ENCODE measurements around the gene MFSD6L. TPM values are rescaled to one million over a fixed set of nuclear protein-coding genes. Genes with fewer than 3 reads are reported as not detected.

Gene MFSD6L
- total and polyA plus RNA-seq, 10 of the 15 experiments (the other 5 are each of a cell fraction or from before 2014, with no cell fraction given), result 0.39 to 3.1 (median 1.1) TPM

- intact Hi-C loops (cut with micrococcal nuclease; ENCODE audit: unreplicated experiment) (no loop called here), in situ Hi-C loops (cut with MboI) (no loop called here)
- Histone ChIP-seq H2AFZ (ENCODE audit: control insufficient read depth, low read depth, low read length) (no peak overlapping the region), H4K20me1 (ENCODE audit: control insufficient read depth, insufficient read depth) (no peaks in the 10 kb centered on the region), H3K27me3 (replicated peaks in 1 of 2; ENCODE audit: control insufficient read depth in 2 of 2, insufficient read depth in 2 of 2, low read length in 1 of 2) (no peaks in the 10 kb centered on the region), H3K9ac (ENCODE audit: control insufficient read depth, insufficient read depth, low read length) (no peak overlapping the region), H3K4me2 (ENCODE audit: control insufficient read depth, insufficient read depth) (no peak overlapping the region), H3K4me1 (ENCODE audit: control insufficient read depth, insufficient read depth, low read length) (peaks cover 42% of the 10 kb centered on the region), H3K36me3 (ENCODE audit: control insufficient read depth in 2 of 2, insufficient read depth in 2 of 2, low read length in 1 of 2) (peaks cover 32 to 74% of the 10 kb centered on the region in 2 experiments), H3K27ac (ENCODE audit: control insufficient read depth, insufficient read depth) (peak overlapping the region; percentile 42), H3K9me3 (replicated peaks; ENCODE audit: control insufficient read depth, insufficient read depth, low read length) (peaks cover 7% of the 10 kb centered on the region; the same call in 1 of the 3 replicates), H3K4me3 (no peak overlapping the region), H3K79me2 (ENCODE audit: control insufficient read depth, insufficient read depth, low read length) (peaks cover 58% of the 10 kb centered on the region)
- ChIA-PET SMC1A (ENCODE audit: uncharacterized antibody, unreplicated experiment) (interaction anchor here (1.0 to 1.7 kb wide), 2 partner anchors 23 to 45 kb away, joined by 4 to 5 read pairs; no protein-coding TSS in a partner anchor), RAD21 (ENCODE audit: unreplicated experiment) (interaction anchor here (4.3 kb wide), 1 partner anchor 48 kb away, joined by 16 read pairs; no protein-coding TSS in a partner anchor), POLR2A (interaction anchor here (0.6 to 1.7 kb wide), 3 partner anchors 21 to 690 kb away, joined by 3 to 8 read pairs (median 7); partner anchors contain the start of gene PIK3R6), CTCF (interaction anchor here (1.3 kb wide), 1 partner anchor 39 kb away, joined by 3 read pairs; no protein-coding TSS in a partner anchor)
- BruUV-seq (replicated peaks), result no TSS peak
- FAIRE-seq (peak; percentile 13), DNase-seq (ENCODE audit: low read depth, low spot score) (no peak), ATAC-seq (peak; percentile 65)
- TF ChIP-seq POLR2AphosphoS2 (IDR thresholded peaks at IDR 0.05; ENCODE audit: low read depth, low read length), result 0 out of 2 replicates have a peak, but pooled peaks have one; percentile 42
- TF ChIP-seq CREM (IDR thresholded peaks at IDR 0.05; ENCODE audit: low read depth), result no peak
- TF ChIP-seq ATF7 (IDR thresholded peaks at IDR 0.05; ENCODE audit: low read depth), result no peak
- no peak for TF ChIP-seq ATF2 (IDR thresholded peaks at IDR 0.05; ENCODE audit: low read length)
- TF ChIP-seq TARDBP (IDR thresholded peaks at IDR 0.05; ENCODE audit: borderline replicate concordance), result no peak
- peak; percentile 69 for TF ChIP-seq SIX5 (IDR thresholded peaks at IDR 0.05; ENCODE audit: low read depth, low read length, severe bottlenecking)
- TF ChIP-seq KAT2A (conservative IDR thresholded peaks at IDR 0.05; ENCODE audit: control insufficient read depth, low read depth, low read length), result no peak
- TF ChIP-seq RAD51 (IDR thresholded peaks at IDR 0.05), result peak; percentile 60
- no peak for TF ChIP-seq SRF (IDR thresholded peaks at IDR 0.05; ENCODE audit: low read depth in 2 of 2, low read length in 2 of 2)
- TF ChIP-seq IRF5 (IDR thresholded peaks at IDR 0.05; ENCODE audit: borderline replicate concordance), result no peak
- peak; percentile 85 for TF ChIP-seq NFYB (IDR thresholded peaks at IDR 0.05; ENCODE audit: insufficient read depth, low read depth, low read length)
- TF ChIP-seq MYC (IDR thresholded peaks at IDR 0.05; ENCODE audit: insufficient read depth, insufficient read length, insufficient replicate concordance, low read length, severe bottlenecking), result no peak
- no peak for TF ChIP-seq HDAC6 (IDR thresholded peaks at IDR 0.05; ENCODE audit: unreplicated experiment)
- peak; percentile 43; the same call in 1 of the 2 replicates for TF ChIP-seq POLR2AphosphoS5 (IDR thresholded peaks at IDR 0.05; ENCODE audit: low read length)
- TF ChIP-seq HCFC1 (IDR thresholded peaks at IDR 0.05; ENCODE audit: low read length), result peak; percentile 69
- TF ChIP-seq MTA3 (IDR thresholded peaks at IDR 0.05; ENCODE audit: borderline replicate concordance, low read length), result no peak
- TF ChIP-seq, protein P1, sequence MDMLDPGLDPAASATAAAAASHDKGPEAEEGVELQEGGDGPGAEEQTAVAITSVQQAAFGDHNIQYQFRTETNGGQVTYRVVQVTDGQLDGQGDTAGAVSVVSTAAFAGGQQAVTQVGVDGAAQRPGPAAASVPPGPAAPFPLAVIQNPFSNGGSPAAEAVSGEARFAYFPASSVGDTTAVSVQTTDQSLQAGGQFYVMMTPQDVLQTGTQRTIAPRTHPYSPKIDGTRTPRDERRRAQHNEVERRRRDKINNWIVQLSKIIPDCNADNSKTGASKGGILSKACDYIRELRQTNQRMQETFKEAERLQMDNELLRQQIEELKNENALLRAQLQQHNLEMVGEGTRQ (IDR thresholded peaks at IDR 0.05; ENCODE audit: borderline replicate concordance, low read depth, low read length), result peak; percentile 47; the same call in 1 of the 2 replicates
- 0 out of 2 replicates have a peak, but pooled peaks have one; percentile 26 for TF ChIP-seq IKZF1 (conservative IDR thresholded peaks at IDR 0.05)
- no peak for TF ChIP-seq EED (IDR thresholded peaks at IDR 0.05; ENCODE audit: low read depth)
- TF ChIP-seq BACH1 (IDR thresholded peaks at IDR 0.05; ENCODE audit: borderline replicate concordance), result no peak
- TF ChIP-seq CBX3 (IDR thresholded peaks at IDR 0.05; ENCODE audit: borderline replicate concordance, low read depth), result no peak
- TF ChIP-seq WRNIP1 (IDR thresholded peaks at IDR 0.05; ENCODE audit: borderline replicate concordance, low read depth, low read length), result no peak
- TF ChIP-seq, protein P2, sequence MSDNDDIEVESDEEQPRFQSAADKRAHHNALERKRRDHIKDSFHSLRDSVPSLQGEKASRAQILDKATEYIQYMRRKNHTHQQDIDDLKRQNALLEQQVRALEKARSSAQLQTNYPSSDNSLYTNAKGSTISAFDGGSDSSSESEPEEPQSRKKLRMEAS (IDR thresholded peaks at IDR 0.05; ENCODE audit: low read depth, low read length), result no peak
Measured at GRCh38 chr17:8846768-8847211, 47.6 kb upstream of the MFSD6L start.
